GM18868 (cell line): ENCODE measurements around the gene FCRLB.
"Not testable (repeated sequence)": the region's sequence is repeated elsewhere in the genome, so short reads cannot be mapped to it uniquely, and the experiment has no call there.

ENCODE experiments used
- ATAC-seq: cut with Tn5 transposase; IDR thresholded peaks from one replicate; pipeline ENCODE4 v1.9.1; 2021; ENCODE audit warnings: mild to moderate bottlenecking, moderate library complexity; ENCODE audit not compliant: unreplicated experiment

The FCRLB gene

DNA sequence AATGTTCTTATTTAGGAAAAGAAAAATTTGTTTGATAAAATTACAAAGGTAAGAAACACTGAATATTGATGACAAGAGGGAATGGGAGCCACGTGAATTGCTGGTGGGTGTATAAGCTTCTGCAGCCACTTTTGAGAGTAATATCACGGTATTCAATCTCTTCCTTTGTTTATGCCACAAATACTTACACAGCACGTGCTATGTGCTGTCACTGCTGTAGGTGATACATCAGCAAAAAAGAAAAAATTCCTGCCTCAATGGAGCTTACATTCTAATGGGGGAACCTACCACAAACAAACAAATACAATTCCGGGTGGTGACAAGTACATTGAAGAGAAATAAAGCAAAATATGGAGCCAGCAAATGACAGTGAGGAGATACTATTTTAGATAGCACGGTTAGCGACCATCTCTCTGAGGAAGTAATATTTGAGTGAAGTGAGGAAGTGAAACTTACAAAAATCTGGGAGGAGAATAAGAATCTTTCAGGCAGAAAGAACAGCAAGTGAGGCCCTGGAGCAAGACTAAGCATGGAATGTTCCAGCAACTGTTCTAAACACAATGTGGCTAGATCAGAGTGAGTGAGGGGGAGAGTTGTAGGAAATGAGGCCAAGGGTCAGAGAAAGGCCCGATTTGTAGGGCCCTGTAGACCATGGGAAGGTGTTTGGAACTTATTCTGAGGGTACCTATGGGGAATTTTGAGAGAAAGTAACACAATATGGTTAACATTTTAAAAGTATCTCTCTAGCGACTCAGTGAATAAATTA, 2.6 kb upstream of the FCRLB start:
- peak; percentile 66 for ATAC-seq

DNA sequence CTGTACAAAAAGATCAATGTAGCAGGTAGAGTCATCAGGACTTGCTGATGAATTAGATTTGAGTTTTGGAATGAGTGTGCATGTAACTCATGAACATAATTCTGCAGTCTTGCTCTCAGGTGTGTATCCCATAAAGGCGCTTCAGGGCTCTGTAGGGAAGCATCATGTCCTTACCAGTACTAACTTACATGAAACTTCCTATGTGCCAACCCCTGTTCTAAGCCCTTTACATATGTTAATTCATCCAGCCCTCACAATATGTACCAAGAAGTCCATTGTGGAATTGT, 2.1 kb upstream of the FCRLB start:
- peak; percentile 53 for ATAC-seq

DNA sequence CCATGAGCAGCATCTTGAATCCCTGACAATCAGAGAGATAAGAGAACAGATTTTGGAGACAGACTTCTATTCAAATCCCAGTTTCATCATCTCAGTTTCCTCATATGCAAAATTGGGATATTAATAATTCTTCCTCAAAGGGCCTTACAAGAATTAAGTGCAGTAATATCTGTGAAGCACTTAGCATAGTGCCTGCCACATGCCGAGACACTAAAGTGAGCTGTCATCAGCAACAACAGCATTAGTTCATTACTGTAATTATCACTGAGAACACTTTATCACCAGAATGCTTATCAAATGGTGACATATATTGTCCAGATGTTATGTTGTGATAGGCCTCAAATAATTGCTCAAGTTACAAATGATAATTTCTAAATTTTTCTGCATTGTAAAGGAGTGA, 922 bp upstream of the FCRLB start:
- ATAC-seq: no peak

DNA sequence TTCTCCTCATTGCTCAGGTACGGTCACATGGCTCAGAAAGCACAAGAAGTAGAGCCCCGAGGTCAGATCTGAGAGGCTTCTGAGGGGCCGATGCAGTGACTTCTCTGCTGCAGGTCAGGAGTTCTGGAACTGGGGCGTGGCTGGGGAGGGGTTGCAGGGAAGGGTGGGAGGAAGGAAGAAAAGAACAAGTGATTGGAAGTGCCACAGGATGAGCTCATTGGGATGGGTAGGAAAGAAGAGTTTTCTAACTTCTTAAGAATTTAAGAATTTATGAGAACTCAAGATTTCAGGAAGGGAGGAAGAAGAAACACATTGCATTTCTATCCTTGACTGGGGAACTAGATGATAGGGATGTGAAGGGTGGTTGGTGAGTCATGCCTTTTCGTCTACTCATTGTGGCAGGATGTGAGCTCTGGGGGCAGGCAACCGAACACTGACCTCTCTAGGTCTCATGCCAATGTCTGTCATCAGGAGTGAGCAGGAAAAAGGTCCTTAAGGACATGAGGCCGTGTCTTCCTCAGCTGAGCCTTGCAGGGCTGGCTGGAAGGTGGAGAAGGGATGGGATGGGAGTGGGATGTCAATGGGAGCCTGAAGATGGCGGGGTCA, 497 bp downstream of the FCRLB start:
- ATAC-seq: no peak

DNA sequence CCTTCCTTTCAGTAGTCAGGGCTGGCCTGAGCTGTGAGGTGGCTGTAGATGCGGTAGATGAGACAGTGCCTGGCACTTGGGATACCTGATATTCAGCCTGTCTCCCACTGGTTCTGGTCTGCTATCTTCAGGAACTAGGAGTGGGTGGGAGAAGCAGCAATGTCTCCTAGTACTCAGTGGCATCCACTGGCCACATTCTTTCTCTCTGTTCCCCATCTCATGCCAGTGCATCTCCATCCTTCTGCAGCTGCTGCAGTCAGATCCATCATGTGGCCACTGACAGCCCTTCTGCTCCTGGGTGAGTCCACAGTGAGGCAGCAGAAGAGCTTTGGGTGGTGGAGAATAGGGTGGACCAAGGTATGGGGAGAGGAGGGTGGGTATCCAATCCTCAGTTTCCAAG, 1.1 kb downstream of the FCRLB start:
- no peak for ATAC-seq

DNA sequence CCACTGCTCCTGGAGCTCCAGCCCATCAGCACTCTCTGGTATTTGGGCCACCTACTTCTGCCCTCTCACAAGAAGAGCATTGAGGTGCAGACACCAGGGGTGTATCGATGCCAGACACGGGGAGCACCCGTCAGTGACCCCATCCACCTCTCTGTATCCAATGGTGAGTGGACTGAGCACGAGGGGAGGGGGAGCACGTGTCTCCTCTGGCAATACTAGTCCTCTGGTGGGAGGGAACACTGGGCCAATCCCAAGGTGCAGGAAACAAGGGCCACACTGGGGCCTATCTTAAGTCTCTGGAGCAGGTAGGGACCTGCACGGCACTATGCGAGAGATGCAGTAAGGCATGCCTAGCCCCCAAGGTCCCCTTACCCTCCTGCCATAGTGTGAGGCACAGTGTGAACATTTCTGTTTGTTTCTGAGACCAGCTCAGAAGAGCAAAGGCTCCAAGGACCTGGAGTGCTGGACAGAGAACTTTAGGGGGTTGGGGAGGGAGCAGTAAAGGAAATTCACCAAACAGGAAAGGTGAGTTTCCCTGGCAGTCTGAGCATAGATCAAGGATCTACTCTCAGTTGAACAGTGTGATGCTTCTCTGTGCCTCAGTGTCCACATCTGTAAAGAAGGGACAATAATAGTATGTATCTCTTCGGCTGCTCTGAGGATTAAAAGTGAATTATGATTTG, 2.3 kb downstream of the FCRLB start:
- no peak for ATAC-seq

DNA sequence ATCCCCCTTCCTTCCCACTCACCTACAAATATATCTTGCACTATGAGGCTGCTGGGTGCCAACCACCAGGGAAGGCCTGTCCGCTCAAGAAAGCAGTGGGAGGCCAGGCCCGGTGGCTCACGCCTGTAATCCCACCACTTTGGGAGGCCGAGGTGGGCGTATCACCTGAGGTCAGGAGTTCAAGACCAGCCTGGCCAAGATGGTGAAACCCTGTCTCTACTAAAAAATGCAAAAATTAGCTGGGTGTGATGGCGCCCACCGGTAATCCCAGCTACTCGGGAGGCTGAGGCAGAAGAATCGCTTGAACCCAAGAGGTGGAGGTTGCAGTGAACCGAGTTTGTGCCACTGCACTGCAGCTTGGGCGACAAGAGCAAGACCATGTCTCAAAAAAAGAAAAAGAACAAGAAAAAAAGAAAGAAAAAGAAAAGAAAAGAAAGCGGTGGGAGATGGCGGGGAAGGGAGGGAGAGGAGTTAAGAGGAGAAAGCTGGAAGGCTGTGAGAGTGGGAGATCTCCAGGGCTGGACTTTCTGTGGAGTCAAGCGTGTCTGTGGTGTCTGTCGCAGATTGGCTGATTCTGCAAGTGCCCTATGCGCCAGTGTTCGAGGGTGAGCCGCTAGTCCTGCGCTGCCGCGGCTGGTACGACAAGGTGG, 4.0 kb downstream of the FCRLB start:
- not testable (repeated sequence) for ATAC-seq

DNA sequence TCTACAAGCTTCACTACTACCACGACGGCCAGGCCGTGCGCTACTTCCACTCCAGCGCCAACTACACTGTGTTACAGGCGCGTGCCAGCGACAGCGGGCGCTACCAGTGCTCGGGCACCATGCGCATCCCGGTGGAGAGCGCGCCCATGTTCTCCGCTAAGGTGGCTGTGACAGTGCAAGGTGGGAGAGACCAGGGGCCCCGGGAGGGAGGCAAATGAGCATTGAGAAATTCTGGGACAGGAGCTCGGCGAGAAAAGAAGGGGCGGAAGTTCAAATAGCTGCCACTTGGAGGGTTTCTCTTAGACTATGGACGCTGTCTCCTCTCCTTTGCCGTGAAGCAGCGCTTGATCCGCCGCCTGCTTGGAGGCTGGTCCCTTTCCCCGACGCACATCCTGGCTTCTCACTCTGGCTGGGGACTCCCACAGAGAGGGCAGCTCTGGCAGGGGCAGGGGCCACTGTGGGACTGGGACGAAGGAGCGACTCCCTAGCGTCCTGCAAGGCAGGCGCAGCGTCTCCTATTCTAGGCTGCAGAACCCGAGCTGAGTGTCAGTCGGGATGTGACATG, 4.6 kb downstream of the FCRLB start:
- ATAC-seq: peak; percentile 20

DNA sequence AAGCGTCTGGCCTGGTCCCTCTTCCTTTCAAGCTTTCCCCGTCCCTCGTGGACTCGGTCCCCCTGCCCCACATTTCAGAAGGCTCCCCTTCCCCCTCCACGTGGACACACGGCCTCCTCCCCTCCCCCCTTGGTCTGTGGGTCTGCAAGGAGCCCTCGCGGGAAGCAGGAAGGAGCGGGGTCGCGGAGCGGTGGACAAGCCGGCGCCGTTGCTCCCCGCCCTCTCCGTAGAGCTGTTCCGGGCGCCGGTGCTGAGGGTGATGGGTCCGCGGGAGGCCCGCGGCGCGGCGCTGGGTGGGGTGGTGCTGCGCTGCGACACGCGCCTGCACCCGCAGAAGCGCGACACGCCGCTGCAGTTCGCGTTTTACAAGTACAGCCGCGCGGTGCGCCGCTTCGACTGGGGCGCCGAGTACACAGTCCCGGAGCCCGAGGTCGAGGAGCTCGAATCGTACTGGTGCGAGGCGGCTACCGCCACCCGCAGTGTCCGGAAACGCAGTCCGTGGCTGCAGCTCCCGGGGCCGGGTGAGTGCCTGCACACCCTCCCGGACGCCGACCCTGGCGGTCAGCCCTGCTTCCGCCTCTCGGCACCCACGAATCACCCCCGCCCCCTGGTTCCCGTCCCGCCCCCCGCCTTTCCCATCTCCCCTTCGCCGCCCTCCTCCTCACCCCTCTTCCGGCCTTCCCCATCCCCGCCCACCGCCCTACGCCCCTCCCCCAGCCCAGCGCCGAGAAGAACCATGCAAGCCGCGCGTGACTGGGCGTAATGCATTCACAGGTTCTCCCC, 5.3 kb downstream of the FCRLB start:
- ATAC-seq: peak; percentile 41

DNA sequence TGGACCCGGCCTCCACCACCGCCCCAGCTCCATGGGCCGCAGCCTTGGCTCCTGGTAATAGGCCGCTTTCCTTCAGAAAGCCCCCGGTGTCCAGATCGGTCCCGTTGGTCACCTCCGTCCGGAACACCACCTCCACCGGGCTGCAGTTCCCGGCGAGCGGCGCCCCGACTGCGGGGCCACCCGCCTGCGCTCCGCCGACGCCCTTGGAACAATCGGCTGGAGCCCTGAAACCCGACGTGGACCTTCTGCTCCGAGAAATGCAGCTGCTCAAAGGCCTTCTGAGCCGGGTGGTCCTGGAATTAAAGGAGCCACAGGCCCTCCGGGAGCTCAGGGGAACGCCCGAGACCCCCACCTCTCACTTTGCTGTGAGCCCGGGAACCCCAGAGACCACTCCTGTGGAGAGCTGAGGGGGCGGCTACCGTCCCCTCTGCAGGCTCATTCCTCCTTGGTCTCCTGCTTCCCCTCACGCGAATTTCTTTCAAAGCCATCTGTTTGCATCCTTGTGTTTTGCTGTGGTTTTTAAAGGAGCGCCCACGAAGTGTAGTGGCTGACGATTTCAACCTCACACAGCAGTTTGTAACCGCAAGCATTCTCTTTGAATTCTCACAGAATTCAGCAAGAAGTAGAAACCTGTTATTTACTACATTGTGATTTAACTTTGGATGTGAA, 6.0 kb downstream of the FCRLB start:
- peak; percentile 11 for ATAC-seq

DNA sequence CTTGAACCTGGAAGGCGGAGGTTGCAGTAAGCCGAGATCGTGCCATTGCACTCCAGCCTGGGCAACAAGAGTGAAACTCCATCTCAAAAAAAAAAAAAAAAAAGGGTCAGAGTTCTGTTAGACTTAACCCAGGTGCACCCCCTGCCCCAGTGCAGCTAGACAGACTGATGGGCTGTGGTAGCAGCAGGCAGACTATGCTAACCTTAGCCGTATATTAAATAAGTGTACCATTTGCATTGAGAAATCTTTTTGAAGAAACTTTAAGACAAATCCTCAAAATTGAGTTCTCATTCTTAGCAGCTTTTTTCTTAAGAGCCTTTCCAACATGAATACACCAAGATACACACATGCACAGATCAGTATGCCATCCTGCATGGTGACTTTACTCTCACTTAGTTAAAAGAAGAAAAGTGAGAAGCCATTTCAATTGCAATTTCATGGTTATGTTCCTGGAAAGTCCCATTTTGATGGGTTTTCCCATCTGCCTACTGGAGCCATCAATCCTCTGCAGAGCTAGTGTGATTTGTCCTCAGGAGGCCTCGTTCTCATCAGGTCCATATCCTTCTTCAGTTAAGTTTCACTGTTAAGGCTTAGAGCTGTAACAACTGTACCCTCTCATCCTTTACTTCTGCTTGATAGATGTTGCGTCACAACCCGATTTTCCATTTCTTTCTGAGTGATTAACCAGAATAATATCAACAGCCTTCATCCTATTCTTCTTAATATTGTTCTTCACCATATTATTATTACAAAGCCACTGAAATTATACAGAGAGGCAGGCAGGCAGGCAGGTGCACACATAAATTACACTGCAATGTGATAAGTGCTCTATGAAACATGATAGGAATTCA, 7.3 kb downstream of the FCRLB start:
- ATAC-seq: no peak

DNA sequence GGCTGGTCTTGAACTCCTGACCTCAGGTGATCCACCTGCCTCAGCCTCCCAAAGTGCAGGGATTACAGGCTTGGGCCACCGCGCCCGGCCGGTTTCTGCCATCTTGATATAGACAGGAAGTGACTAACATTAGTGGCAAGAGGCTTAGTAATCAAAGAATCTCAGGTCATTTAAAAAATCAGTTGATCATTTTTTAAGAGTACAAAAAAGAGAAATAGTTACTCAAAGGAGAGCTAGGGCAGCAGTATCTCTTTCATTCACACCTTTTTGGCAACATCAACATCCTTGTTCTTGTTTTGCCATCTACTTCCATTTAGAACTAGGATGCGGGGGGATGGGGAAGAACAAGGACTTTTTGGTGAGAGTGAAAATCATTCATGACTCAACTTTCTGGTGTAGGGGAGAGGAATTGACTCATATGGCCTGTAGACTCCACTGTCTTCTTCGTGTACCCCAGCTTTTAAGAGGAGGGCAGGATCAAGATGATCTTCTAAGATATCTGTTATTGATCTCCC, 8.8 kb downstream of the FCRLB start:
- ATAC-seq: no peak

DNA sequence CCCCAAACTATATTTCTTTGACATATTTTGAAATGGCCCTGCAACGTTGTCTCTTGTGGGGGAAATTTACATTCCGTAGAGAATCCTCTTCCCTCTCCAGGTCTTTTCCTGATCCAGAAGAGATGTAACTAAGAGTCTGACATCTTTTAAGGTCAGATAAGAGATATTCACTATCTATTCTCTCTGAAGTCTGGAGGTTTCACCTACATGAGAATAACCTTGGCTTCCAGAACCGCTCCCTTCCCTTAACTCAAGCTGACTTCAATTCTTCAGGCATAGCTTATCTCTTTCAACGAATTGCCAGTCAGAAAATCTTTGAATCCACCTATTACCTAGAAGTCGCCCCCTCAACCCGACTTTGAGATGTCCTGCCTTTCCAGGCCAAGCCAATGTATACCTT, 9.9 kb downstream of the FCRLB start:
- no peak for ATAC-seq

DNA sequence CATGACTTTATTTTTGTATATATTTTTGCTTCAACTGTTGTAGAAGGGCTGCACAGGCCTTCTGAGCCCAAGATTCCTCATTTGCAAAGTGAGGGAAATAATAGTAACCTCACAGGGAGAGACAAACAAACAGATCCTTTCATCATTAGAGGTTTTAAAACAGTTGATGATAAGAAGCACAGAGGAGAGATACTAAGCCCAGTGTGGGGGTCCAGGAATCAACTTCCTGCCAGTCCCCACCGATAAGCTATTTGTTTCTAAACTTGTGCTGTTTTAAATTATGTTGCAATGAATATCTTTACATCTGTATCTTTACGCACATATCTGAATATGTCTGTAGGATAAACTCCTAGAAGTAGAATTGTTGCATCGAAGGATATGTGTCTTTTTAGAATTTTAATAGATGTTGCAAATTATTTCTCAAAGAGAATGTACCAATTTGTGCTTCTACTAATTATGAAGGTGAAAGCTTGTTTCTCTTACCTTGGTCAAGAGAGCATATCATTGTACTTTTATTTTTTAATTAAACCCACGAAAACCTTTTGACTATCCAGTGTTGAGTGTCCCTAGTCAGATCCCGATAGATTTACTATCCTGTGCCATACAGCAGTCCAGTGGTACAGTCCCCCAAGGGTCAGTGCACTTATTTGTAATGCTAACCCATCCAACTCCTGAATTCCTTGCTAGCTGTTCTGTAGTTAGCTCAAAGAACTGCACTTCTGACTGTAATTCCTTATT, 10.8 kb downstream of the FCRLB start:
- ATAC-seq: no peak

DNA sequence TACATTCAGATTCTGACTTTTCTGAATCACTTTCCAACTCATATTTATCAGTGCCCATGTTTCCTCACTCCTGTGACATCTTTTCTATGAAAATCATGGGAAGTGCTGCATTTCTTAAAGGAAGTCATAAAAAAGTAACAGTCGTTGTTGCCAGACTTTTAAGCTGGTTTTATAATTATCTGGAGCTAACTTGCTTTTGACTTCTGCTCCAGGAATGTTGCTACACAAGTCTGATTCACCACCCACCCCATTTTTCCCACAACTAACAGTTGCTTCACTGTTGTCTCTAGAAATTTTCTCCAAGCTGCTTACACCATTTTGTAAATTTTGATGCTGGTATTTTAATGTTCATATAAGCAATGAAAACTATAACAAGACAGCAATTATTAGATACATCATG, 12.2 kb downstream of the FCRLB start:
- ATAC-seq: no peak

DNA sequence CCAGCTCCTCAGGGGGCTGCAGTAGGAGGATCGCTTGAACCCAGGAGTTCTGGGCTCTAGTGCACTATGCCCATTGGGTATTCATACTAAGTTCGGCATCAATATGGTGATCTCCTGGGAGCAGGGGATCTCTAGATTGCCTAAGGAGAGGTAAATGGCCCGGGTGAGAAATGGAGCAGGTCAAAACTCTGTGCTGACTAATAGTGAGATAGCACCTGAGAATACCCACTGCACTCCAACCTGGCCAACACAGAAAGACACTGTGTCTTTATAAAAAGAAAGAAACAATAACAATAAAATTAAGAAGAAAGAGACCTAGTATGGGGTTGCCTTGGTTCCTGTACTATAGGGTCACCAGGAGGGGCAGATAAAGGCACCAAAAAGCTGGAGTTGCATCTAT, 14.5 kb downstream of the FCRLB start:
- peak; percentile 30 for ATAC-seq

DNA sequence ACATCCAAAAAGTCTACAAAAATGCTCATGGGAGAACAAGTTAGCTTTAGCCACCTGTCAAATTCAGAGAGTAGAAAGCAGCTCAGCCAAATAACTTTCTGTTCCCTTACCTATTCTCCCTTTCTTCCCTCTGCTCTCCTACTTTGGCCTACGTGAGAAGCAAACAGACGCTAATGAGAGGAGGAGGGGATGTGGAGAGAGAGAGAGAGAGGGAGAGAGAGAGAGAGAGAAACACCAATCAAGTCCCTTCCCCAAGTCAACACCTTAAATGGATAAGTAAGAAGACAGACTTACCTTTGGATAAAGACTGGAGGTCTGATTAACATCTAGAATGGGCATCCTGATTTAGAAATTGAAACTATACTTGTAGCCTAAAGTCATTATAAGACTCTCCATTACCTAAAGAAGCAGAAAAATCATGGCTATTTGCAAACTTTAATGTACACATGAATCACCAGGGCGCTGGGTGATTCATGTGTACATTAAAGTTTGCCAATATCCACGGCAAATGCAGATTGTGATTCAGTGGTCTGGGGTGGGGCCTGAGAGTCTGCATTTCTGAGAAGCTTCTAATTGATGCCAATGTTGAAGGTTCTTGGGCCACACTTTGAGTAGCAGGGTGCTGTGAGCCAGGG, 15.1 kb downstream of the FCRLB start:
- ATAC-seq: no peak

DNA sequence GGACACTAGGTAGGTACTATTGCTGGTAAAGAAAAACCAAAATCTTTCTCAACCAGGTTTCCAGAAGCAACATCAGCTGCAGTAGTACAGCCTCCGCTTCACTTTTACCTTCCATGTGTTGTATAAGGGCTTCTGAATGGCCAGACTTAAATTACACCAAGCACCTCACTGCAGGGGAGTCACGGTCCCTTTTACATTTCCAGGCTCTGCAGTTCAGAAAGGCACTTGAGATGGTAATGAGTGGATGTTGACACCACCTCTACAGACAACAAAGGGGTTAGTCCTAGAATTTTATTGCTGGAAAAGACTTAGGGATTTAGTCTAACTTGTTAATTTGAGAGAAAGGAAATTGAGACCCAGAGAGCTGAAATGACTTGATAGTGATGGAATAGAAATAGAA, 16.3 kb downstream of the FCRLB start:
- no peak for ATAC-seq
